Inflammatory macrophage treated with lipopolysaccharide for 1 hour (primary cell): ENCODE measurements around the gene CT47C1.
"Not testable (repeated sequence)": the region's sequence is repeated elsewhere in the genome, so short reads cannot be mapped to it uniquely, and the experiment has no call there.

Experiments
- DNase-seq, 2 donors: peaks; one replicate each; pipeline ENCODE4 v3.0.0-alpha.2; 2020 to 2022

The CT47C1 gene

DNA sequence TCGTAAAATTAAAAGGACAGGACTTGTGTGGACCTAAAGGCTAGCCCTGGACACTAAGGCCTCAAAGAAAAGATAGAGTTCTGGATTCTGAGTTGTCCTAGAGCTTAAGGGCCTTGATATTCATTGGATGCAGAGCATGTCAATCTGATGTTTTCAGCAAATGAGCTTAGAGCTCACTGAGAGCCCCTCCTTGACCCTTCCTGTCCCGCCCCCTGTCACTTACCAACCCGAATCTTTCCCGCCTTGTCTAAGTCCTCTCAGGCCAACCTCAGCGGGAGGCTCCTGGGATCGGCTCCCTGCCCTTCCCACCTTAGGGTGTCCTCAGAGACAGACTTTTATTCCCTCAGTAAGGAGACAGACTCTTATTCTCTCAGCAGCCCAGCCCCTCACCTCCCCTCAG, at the start of gene CT47C1:
Gene CT47C1, plus strand, starts transcription at position 250 of the 400 bp plus-strand sequence. CDS start 233 bp downstream, outside the sequence.
- no peak for DNase-seq

DNA sequence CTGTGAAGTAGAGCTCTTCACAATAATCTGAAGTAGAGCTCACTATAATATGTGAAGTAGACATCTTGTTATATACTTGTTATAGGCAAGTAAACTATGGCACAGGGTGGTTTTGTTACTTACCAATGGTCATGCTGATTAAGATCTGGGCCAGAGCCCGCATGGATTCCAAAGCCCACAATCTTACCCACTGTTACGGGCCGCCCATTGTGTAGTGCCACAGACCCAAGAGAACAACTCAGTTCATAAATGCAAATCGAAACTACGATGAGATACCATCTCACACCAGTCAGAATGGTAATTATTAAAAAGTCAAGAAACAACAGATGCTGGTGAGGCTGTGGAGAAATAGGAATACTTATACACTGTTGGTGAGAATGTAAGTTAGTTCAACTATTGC, 46.9 kb upstream of the CT47C1 start:
- no peak for DNase-seq

DNA sequence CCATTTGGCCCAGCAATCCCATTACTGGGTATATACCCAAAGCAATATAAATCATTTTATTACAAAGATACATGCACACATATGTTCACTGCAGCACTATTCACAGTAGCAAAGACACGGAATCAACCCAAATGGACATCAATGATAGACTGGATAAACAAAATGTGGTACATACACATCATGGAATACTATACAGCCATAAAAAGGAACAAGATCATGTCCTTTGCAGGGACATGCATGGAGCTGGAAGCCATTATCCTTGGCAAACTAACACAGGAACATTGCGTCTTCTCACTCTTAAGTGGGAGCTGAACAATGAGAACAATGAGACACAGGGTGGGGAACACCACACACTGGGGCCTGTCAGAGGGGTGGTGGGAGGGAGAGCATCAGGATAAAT, 46.4 kb upstream of the CT47C1 start:
- not testable (repeated sequence) for DNase-seq

GRCh38 chrX:119027960-119028732, 44.6 kb upstream of the CT47C1 start:
- DNase-seq, result not testable (repeated sequence)

- peak; percentile 28 to 50 for DNase-seq
These were observed 44.0 kb upstream of the CT47C1 start for GRCh38 chrX:119028733-119029330.

GRCh38 chrX:119029656-119030055, 43.1 kb upstream of the CT47C1 start:
- DNase-seq, result not testable (repeated sequence)

GRCh38 chrX:119030990-119031389, 41.8 kb upstream of the CT47C1 start:
- no peak for DNase-seq

- DNase-seq, result no peak
These were observed 36.4 kb upstream of the CT47C1 start for GRCh38 chrX:119036107-119037029.

DNA sequence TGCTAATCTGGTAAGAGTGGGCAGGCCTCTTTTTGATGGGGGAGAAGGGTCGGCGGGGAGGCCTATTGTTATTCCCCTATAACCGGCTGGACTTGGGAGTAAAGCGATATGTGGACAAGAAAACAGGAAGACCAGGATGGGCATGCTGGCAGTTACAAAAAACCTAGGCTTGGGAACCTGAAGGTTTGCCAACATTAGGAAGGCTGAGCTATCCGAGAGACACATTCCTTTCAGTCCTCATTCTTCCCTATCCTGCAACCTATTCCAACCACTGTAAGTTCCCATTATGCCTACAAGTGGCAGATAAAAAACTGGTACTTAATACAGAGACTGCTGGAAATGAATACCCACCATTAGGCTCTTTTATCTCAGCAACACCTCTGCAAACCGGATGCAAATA, 32.4 kb upstream of the CT47C1 start:
- no peak for DNase-seq

DNA sequence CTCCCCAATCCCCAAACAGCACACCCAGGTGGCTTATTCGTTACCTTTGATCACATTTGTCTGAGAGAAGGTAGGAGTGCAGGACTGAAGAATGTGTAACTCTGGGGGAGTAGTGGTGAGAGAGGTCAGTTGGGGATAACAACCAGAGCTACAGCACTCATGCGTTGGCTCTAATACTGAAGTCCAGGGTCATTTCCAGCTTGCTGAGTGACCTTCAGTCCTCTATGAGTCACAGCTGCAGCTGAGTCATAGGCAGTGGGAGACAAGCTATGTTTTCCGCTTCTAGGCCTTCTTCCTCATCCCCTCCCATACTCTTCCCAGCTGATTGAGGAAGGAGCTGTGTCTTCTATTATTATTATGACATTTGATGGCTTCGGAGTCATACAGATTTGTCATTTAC, 31.6 kb upstream of the CT47C1 start:
- peak; percentile 70 to 90 for DNase-seq

- peak in 1 of 2 donors; percentile 4 for DNase-seq
These were observed 30.8 kb upstream of the CT47C1 start for GRCh38 chrX:119042040-119042439.

GRCh38 chrX:119042996-119043395, 29.8 kb upstream of the CT47C1 start:
- no peak for DNase-seq

GRCh38 chrX:119045884-119046283, 26.9 kb upstream of the CT47C1 start:
- no peak for DNase-seq

DNA sequence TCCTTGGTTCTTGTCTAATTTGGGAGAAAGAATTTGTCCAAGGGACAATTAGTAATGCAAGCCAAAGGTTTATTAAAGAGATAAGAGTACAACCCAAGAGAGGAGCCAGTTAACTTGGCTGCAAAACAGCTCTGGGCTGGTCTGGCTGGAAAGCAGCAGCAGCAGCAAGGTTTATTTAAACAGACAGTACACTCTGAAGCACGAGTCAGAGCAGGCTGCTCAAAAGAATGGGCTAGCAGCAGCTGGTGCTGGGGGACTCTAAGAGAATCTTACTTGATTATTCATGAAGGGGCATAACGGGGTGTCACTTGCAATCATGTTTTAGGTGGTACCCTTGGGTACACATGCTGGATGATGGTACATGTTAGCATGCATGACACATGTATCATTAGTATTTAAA, 17.1 kb upstream of the CT47C1 start:
- no peak for DNase-seq

DNA sequence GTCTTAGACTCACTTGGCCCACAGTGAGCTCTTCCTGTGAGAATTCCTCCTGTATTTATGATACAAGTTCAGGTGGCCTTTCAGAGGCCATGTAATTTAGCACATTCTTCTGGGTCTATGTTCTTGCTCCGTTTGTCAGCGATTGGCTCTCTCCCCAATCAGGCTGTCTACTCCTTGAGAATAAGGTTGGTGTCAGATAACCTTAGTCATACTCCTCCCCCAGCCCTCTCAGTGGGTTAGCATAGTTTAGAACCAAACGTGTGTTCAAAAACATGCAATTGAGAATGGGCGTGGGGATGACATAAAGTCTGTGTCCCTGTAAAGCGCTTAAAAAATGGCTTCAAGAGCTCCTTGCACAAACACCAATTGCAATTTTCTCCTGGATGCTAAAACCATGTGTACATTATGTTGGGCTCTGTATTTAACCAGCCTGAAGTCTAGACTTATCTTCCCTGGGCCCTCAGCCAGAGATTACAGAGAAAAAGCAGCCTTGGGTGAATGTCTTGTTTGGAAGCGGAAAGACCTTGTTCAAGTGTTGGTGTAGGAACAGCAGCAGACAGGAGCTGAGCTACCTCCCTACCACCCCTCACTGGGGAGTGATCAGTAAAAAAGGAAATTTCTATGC, 9.9 kb upstream of the CT47C1 start:
- DNase-seq, result no peak

DNA sequence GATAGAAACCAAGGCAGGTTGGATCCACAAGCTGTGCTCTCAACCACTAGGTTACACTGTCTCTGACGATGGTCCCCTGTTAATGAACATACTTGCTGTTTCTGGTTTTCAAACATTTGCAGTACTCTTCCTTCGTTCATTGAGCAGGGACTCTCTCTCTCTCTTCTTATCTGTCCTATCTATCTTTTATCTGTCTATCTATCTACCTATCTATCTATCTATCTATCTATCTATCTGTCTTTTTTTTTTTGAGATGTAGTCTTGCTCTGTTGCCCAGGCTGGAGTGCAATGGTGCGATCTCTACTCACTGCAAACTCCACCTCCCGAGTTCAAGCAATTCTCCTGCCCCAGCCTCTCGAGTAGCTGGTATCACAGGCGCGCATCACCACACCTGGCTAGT, 9.4 kb upstream of the CT47C1 start:
- no peak for DNase-seq

DNA sequence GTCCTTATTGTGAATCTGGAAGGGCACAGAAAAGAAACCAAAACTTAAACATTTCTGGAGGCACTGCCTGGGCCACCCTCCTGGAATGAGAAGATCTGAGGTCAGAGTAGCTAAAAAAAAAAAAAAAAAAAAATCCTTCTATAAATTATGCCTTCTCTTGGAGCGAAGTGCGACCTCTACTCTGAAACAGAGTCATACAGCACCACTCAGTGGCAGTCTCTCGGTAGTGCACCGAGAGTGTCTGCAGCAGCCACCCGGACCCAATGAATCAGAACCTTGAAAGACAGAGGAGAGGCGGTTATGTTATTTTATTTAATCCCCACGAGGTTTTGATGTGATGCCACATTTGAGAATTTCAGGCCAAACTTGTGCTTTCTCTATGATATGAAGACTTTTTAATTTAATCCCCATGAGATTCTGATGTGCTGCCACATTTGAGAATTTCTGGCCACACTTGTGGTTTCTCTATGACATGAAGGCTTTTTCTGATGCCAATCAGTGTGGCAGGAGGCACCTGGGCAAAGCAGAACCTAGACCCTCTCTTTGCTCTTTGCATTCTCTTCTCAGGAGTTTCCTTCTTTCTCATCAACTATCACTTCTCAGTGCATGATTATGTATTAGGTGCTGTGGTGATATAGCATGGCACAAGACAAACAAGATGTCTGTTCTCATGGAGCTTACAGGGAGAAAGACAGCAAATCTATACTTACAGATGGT, 5.6 kb upstream of the CT47C1 start:
- peak; percentile 36 to 65 for DNase-seq

- DNase-seq, result no peak
These were observed 3.7 kb upstream of the CT47C1 start for GRCh38 chrX:119069128-119069527.

GRCh38 chrX:119069762-119070161, 3.0 kb upstream of the CT47C1 start:
- no peak for DNase-seq

- DNase-seq, result no peak
These were observed 1.4 kb upstream of the CT47C1 start for GRCh38 chrX:119071381-119071780.

- DNase-seq, result no peak
These were observed 560 bp downstream of the CT47C1 start for GRCh38 chrX:119073200-119073905.

- no peak for DNase-seq
These were observed 1.1 kb downstream of the CT47C1 start for GRCh38 chrX:119073911-119074310.
